ENCODE data around the gene POLR3A. TPM values are rescaled to one million over a fixed set of nuclear protein-coding genes. Genes with fewer than 3 reads are reported as not detected.
A peak's percentile ranks its signal among the peaks of the same experiment; 100 is the strongest.

POLR3A gene
- total RNA-seq, 1 experiment from 2014 or later = 14.9 TPM

DNA sequence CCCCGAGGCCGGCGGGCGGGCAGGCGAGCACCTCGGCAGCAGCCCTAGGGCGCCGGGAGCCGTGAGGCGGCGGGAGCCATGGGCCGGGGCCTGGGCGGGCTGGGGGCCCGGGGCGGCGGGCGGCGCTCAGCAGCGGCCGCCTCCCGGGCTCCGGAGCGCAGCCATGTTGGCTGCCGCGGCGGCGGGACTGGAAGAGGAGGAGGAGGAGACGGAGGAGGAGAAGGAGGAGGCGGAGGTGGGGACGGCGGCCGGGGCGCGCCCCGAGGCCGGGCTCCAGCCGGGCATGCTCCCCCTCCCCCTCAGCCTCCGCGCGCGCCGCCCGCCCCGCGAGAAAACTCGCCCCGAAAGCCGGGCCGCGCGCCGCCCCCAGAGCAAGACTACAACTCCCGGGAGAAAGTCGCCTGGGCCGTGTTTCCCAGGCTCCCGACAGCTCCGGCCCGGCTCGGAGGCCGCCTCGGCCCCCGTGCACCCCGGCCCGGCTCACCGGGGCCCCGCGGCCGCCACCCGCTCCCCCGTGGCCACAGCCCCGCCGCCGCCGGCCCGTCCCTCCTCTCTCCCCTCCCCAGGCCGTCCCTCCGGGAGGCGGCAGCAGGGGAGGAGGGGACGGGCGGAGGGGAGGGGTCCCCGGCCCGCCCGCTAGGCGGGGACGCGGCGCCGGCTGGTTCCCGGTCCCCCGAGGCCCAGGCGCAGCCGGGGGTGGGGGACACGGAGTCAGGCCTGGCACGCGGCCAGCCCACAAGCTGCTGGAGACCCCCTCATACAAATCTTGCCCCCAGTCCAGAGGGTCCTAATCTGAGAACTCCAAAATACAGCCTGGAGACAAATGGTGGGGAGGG is 102.5 kb downstream of the POLR3A start, which contains the start of gene DLG5:
Gene DLG5, minus strand, starts transcription at position 190 of the 836 bp plus-strand sequence. CDS start 235 bp downstream, outside the sequence.
- CTCF ChIA-PET = no interaction called here
- H3F3A ChIP-seq (ENCODE audit: insufficient read depth, low read depth) = peaks cover 19% of the 10 kb centered on the region
- H3K27me3 ChIP-seq (ENCODE audit: insufficient read depth, low read depth) = no peaks in the 10 kb centered on the region
- H3K9me2 ChIP-seq (ENCODE audit: insufficient read depth) = no peaks in the 10 kb centered on the region
- peak within 1 kb of the TSS; percentile 80 for H3K4me3 ChIP-seq
- H3K36me3 ChIP-seq (ENCODE audit: low read depth) = no peaks in the 10 kb centered on the region
- H3K4me2 ChIP-seq = peak within 1 kb of the TSS; percentile 95
- H3K4me1 ChIP-seq (replicated peaks; ENCODE audit: insufficient read depth) = peaks cover 31% of the 10 kb centered on the region
- TF ChIP-seq, protein P1, sequence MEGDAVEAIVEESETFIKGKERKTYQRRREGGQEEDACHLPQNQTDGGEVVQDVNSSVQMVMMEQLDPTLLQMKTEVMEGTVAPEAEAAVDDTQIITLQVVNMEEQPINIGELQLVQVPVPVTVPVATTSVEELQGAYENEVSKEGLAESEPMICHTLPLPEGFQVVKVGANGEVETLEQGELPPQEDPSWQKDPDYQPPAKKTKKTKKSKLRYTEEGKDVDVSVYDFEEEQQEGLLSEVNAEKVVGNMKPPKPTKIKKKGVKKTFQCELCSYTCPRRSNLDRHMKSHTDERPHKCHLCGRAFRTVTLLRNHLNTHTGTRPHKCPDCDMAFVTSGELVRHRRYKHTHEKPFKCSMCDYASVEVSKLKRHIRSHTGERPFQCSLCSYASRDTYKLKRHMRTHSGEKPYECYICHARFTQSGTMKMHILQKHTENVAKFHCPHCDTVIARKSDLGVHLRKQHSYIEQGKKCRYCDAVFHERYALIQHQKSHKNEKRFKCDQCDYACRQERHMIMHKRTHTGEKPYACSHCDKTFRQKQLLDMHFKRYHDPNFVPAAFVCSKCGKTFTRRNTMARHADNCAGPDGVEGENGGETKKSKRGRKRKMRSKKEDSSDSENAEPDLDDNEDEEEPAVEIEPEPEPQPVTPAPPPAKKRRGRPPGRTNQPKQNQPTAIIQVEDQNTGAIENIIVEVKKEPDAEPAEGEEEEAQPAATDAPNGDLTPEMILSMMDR (conservative IDR thresholded peaks at IDR 0.05) = no peak
- TF ChIP-seq EZH2 (IDR thresholded peaks at IDR 0.05; ENCODE audit: low read depth) = no peak
- no peaks in the 10 kb centered on the region for H3K9me3 ChIP-seq (ENCODE audit: insufficient read depth, low read depth)
- BruUV-seq (replicated peaks) = no TSS peak
- H3K79me2 ChIP-seq (ENCODE audit: low read depth) = peaks cover 43% of the 10 kb centered on the region
- POLR2A ChIA-PET (ENCODE audit: unreplicated experiment) = interaction anchor here (0.6 to 1.0 kb wide), 2 partner anchors 28 to 70 kb away, joined by 3 to 4 read pairs; no protein-coding TSS in a partner anchor
- peaks cover 20% of the 10 kb centered on the region for H4K20me1 ChIP-seq (ENCODE audit: insufficient read depth)
- peak in 1 of 2 experiments; percentile 67 for DNase-seq
- H3K27ac ChIP-seq = no peak within 1 kb of the TSS
- peak within 1 kb of the TSS; percentile 82 for H2AFZ ChIP-seq
- intact Hi-C loops (cut with micrococcal nuclease; ENCODE audit: unreplicated experiment) = loop anchor here (1.0 to 5.0 kb wide), 4 partner anchors 15 to 80 kb away; no protein-coding TSS in a partner anchor

DNA sequence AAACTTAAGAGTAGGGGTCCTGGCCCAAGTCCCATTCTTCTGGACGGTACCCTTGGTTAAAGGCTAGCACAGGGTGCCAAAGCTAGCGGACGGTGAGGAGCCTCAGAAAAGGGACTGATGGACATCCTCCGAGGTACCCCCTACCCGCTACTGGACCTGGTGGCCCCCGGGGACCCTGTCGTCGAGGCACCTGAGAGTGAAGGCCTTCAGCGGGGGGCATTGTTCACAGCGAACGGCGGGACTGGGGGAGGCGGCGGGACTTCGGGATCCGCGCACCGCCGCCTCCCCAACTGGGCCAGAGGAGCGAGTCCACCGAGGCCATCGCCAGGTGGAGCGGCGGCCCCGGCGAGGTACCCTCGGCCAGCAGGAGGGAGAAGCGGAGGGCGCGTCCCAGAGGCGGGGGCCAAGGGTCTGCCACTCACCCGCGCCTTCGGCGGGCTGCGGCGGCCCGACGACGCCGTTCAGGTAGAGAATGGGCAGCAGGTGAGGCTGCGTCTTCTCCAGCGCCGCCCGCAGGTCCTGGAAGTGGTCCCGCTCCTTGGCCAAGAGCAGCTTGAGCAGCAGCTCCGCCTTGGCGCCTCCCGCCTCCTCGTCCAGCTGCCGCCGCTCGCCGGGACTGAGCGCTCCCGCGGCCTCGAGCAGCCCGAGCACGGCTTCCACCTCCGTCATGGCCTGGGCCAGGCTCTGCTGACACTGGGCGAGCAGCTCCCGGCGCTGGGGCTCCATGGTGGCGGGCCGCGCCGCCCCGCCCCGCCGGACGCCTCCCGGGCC is 103.3 kb downstream of the POLR3A start:
- Histone ChIP-seq H3K27ac (no peak overlapping the region), H3K36me3 (ENCODE audit: low read depth) (no peaks in the 10 kb centered on the region), H4K20me1 (ENCODE audit: insufficient read depth) (peaks cover 20% of the 10 kb centered on the region), H3K4me1 (replicated peaks; ENCODE audit: insufficient read depth) (peaks cover 36% of the 10 kb centered on the region), H3K9me2 (ENCODE audit: insufficient read depth) (no peaks in the 10 kb centered on the region), H3K27me3 (ENCODE audit: insufficient read depth, low read depth) (no peaks in the 10 kb centered on the region), H3K4me2 (peak overlapping the region; percentile 95), H3K9me3 (ENCODE audit: insufficient read depth, low read depth) (no peaks in the 10 kb centered on the region), H3K79me2 (ENCODE audit: low read depth) (peaks cover 51% of the 10 kb centered on the region), H3K4me3 (peak overlapping the region; percentile 80), H2AFZ (peak overlapping the region; percentile 82), H3F3A (ENCODE audit: insufficient read depth, low read depth) (peaks cover 19% of the 10 kb centered on the region)
- intact Hi-C loops (cut with micrococcal nuclease; ENCODE audit: unreplicated experiment) = loop anchor here (1.0 to 5.0 kb wide), 5 partner anchors 15 to 80 kb away; no protein-coding TSS in a partner anchor
- CTCF ChIA-PET = no interaction called here
- TF ChIP-seq, protein P1 (conservative IDR thresholded peaks at IDR 0.05) = no peak
- TF ChIP-seq EZH2 (IDR thresholded peaks at IDR 0.05; ENCODE audit: low read depth) = no peak
- BruUV-seq (replicated peaks) = no TSS peak
- POLR2A ChIA-PET (ENCODE audit: unreplicated experiment) = interaction anchor here (0.6 to 1.0 kb wide), 2 partner anchors 27 to 69 kb away, joined by 3 to 4 read pairs; no protein-coding TSS in a partner anchor
- DNase-seq = peak; percentile 57 to 63

DNA sequence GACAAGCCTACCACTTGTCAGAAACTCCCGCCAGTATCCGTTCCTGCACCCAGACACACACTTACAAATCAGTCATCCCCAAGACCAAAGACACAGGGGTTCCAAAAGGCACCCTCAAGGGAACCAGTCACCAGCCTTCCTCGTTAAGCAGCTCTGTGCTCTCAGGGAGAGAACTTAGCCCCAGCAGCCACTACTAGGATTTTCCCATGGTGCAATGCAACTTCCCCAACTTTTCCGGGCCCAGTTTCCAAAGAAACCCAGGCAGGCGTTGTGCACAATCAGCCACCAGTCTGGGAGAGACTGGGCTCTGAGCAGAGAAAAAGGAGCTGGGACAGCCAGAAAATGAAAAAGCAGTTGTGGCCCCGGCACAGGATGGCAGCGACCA is 103.9 kb downstream of the POLR3A start:
- TF ChIP-seq, protein P1 (conservative IDR thresholded peaks at IDR 0.05) = no peak
- TF ChIP-seq EZH2 (IDR thresholded peaks at IDR 0.05; ENCODE audit: low read depth) = no peak
- Histone ChIP-seq H3K4me2 (peak overlapping the region; percentile 95), H3K4me3 (peak overlapping the region; percentile 80), H3K79me2 (ENCODE audit: low read depth) (peaks cover 57% of the 10 kb centered on the region), H2AFZ (peak overlapping the region; percentile 82), H3K9me3 (ENCODE audit: insufficient read depth, low read depth) (no peaks in the 10 kb centered on the region), H4K20me1 (ENCODE audit: insufficient read depth) (peaks cover 20% of the 10 kb centered on the region), H3K27ac (no peak overlapping the region), H3K9me2 (ENCODE audit: insufficient read depth) (no peaks in the 10 kb centered on the region), H3K36me3 (ENCODE audit: low read depth) (no peaks in the 10 kb centered on the region), H3F3A (ENCODE audit: insufficient read depth, low read depth) (peaks cover 25% of the 10 kb centered on the region), H3K4me1 (replicated peaks; ENCODE audit: insufficient read depth) (peaks cover 42% of the 10 kb centered on the region), H3K27me3 (ENCODE audit: insufficient read depth, low read depth) (no peaks in the 10 kb centered on the region)
- CTCF ChIA-PET = interaction anchor here (0.6 kb wide), 1 partner anchor 104 kb away, joined by 12 read pairs; no protein-coding TSS in a partner anchor
- POLR2A ChIA-PET (ENCODE audit: unreplicated experiment) = interaction anchor here (0.6 kb wide), 1 partner anchor 67 kb away, joined by 3 read pairs; no protein-coding TSS in a partner anchor
- intact Hi-C loops (cut with micrococcal nuclease; ENCODE audit: unreplicated experiment) = loop anchor here (2.0 to 5.0 kb wide), 3 partner anchors 27 to 47 kb away; no protein-coding TSS in a partner anchor
- DNase-seq = no peak
- BruUV-seq (replicated peaks) = TSS peak; percentile 42
